OCI-M2 (cell line): ENCODE measurements around the gene SYNGR2.

Experiments used
- DNase-seq: peaks from one replicate; lab custom pipeline; 2025; ENCODE audit not compliant: unreplicated experiment; lab: John Stamatoyannopoulos, UW

SYNGR2 gene

GRCh38 chr17:78142119-78142861 lies 26.1 kb upstream of the SYNGR2 start:
- DNase-seq, result no peak

GRCh38 chr17:78143214-78144146 lies 24.9 kb upstream of the SYNGR2 start:
- DNase-seq, result no peak

DNA sequence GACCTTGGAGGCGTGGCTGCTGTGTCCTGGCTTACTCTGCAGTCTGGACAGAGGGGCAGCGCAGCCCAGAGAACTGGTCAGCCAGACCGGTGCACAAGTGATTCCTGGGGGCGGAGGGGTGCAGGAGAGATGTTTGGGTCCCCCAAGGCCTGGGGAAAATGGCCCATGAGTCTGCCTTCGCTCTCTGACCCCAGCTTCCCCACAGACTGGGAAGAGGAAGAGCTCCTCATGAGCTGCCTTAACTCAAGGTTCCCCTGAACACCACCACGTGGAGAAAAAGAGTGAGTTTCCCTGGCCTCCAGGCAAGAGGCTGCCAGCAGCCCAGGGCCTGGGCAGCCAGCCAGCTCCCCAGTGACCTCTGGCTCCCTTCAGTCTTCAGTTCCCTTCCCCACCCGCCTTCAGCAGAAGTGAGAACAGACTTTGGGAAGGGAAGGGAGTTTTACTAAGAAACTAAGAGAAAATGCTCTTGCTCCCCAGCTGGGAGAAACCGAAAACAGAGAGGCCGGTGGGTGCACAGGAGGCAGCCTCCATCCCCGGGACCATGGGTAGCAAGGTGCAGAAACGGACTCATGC lies 24.1 kb upstream of the SYNGR2 start:
- no peak for DNase-seq

DNA sequence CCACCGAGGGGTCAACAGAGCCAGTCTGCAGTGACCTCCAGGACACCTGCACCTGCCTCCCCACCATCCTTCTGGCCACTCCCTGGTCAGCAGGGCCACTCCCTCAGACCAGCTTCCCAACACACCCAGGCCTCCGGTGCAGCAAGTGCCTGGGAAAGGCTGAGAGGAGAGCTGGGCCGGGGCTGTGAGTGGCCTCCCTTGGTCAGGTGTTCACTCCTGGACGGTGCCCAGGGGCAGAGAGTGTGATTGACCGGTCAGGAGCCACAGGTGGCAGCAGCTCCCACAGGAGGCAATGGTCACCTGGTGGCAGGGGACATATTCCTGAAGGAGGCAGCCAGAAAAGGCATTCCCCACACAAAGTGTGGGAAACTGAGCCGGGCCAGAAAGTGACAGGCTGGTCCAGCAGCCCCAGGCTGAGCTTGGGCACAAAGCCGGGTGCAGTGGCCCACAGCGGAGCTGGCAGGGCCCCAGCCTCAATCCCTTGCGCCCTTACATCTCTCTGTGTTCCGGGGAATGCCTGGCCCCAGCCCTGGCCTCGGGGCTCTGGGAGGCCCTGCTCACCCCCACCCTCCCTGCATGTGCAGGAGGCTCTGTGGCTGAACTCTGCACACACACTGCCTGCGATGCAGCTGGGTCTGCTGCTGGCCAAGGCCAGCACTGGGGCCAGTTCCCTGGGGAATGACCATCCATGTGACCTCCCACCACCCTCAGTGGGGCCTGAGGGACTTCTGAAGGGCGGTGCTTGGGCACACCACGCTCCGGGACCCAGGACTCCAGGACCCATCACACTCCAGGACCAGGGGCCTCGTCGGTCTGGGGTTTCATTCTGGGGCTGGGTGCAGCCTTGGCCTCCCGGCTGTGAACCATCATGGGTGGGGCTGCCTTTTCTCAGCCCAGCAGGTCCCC lies 23.4 kb upstream of the SYNGR2 start:
- no peak for DNase-seq

DNA sequence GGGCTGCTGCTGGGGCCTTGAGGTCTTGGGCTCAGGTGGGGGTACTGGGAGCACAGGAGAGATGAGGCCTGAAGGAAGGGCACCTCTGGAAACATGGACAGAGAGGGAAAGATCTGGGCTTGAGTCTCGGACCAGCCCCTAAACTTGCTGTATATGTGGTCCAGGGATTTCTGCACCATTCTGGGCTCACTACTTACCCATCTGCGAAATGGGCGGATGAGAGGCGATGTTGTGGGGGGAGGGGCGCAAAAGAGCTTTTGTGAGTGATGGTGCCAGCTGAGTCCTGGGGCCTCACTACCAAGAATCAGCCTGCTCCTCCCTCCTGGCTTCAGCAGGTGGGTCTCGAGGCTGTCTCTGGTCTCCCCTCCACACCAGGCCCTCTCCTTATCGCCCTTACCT lies 21.9 kb upstream of the SYNGR2 start:
- no peak for DNase-seq

- no peak for DNase-seq
Observed at GRCh38 chr17:78146881-78147280, 21.5 kb upstream of the SYNGR2 start.

DNA sequence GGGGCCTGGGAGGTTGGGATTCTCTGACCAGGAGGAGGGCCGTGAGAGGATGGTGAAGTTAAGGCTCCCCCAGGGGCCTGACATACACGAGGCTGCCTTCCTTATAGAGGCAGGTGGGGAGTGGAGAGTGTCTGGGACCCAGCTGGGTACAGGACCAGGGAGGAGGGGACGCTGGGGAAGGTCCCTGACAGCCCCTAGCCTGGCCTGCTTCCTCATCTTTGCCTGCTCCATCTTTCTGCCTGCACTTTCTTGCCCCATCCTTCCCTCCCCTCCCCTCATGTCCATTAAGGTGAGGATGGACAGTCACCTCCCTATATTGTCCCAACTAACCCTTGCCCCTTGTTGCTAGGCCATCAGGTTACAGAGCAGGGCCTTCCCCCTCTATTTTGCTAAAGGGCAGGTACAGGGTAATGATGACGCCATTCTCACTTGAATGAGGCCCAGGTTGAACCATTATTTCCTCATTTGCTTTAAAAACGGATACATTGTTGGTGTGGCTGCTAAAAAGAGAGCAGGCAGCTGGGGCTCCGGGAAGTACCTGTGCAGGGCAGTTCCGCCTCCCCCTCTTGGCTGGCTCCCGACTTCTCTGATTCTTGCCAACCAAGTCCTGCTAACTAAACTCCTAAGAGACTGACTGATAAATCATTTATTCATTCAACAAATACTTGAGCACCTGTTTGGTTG lies 20.9 kb upstream of the SYNGR2 start:
- no peak for DNase-seq

GRCh38 chr17:78148286-78149016 lies 19.9 kb upstream of the SYNGR2 start:
- no peak for DNase-seq

GRCh38 chr17:78151514-78152008 lies 16.8 kb upstream of the SYNGR2 start:
- DNase-seq, result no peak

GRCh38 chr17:78154903-78155811 lies 13.2 kb upstream of the SYNGR2 start:
- DNase-seq, result no peak

GRCh38 chr17:78159575-78160158 lies 8.7 kb upstream of the SYNGR2 start:
- no peak for DNase-seq

DNA sequence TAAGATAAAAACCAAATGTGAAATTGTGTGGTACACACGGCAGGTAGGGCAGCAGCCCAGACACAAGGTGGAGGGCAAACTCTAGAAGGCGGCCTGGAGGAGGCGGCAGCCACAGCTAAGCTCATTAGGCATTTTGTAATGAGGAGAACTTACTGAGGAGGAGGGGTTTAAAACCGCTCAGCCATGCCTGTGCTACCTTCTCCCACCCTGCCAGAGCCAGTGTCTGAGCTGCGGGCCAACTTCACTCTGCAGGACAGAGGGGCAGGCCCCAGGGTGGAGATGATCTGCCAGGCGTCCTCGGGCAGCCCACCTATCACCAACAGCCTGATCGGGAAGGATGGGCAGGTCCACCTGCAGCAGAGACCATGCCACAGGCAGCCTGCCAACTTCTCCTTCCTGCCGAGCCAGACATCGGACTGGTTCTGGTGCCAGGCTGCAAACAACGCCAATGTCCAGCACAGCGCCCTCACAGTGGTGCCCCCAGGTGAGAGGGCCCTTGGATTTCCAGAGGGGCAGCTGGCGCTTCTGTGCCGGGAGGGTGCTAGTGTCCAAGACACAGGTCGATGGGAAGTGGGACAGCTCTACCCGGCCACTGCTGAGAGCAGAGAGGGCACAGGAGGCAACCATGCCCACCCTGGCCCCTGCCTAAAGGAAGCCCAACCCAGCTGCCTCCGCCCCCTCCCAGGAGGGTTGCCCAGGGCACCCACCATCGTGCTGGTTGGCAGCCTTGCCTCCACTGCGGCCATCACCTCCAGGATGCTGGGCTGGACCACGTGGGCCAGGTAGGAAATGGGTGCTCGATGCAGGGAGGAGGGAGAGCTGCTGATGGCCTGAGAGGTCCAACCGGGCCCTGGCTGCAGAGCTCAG lies 4.3 kb upstream of the SYNGR2 start:
- DNase-seq, result no peak

DNA sequence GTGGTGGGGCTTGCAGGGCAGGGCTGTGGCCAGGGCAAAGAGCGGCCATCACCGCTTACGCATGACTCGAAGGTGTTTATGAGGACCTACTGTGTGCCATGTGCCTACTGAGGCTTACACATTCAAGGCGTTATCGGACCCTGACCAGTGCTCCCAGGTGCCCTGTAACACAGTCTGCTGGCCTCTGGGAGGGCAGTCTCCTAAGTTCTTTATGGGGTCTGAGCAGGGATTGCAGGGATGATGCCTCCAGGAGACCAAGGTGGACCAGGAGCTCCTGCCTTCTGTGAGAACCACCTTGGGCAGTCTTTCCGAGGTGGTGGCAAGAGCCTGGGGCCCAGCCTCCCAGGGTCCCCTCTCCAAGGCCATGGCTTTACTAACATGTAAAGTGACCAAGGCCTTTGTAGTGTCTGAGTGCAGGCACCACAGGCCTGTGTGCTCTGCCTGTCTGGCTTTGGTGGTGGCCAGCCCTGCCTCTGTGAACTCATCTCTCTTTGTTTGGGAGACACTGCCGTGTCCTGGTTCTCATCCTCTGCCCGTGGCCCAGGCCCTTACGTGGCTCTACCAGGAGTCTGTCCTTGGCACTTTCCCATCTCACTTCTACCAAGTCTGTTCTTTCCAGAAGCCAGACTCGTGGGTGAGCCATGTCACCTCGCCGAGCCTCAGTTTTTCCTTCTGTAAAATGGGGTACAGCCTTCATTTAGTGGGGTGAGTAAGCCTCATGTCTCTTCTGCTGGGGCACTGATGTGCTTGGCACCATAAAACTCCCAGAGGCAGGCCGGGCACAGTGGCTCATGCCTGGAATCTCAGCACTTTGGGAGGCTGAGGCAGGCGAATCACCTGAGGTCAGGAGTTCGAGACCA lies 3.4 kb upstream of the SYNGR2 start:
- DNase-seq, result no peak

DNA sequence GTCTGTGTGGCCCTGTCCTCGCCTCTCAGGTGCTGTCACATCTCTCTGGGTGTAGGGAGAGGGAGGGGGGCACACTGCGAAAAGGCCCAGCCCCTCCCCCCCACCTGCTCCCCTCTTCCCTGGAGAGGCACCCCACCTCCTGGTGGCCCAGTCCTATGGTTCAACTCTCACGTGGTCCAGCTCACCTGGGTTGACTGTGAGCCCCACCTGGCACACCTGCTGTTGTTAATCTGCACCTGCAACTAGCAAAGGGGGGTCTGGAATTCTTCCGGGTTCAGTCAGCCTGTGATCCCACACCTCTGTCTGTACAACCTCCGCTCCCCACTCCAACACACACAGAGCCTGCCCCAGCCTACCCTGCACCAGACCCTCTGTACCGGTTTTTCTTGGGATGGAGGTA lies 2.0 kb upstream of the SYNGR2 start:
- DNase-seq, result no peak

- DNase-seq, result no peak
Observed at GRCh38 chr17:78168903-78169793, 767 bp downstream of the SYNGR2 start.
